HepG2 (cell line): Measurements from ENCODE around the gene TBXA2R. TPM values are rescaled to one million over a fixed set of nuclear protein-coding genes. Genes with fewer than 3 reads are reported as not detected.

Source experiments
- ATAC-seq: fragments of 200-7000 bp; cut with Tn5 transposase; 3 replicates; pipeline ENCODE4 v1.9.1; 2020; ENCODE audit warnings: mild to moderate bottlenecking, moderate library complexity
- BruUV-seq: library from RNA; stranded (reverse); fragments of 400-500 nt; replicated peaks from 2 replicates; lab custom pipeline; 2021; lab: Mats Ljungman, UMichigan
- CTCF ChIA-PET: fragments of 300-600 bp; formaldehyde crosslinking; extraction: SDS; loops from one replicate; lab custom pipeline; 2021; ENCODE audit warnings: low total read pairs, inconsistent platforms, low intra/inter-chr PET ratio; lab: Yijun Ruan, JAX
- POLR2A ChIA-PET: fragments of 350-600 bp; sonication (Branson Sonifier 250); formaldehyde crosslinking; loops from one replicate; lab custom pipeline; 2020; ENCODE audit warnings: antibody characterized with exemption, inconsistent platforms; lab: Yijun Ruan, JAX
- DNase-seq: peaks from one replicate; pipeline ENCODE4 v3.0.0-alpha.2; 2015; ENCODE audit warnings: low spot score
- FAIRE-seq: peaks from 3 replicates; lab custom pipeline; 2011; peaks lifted over from hg19 to GRCh38; lab: Jason Lieb, UNC
- H2AFZ ChIP-seq: one replicate; pipeline ENCODE4 v1.6.1; 2011; ENCODE audit warnings: low read length, inconsistent platforms
- H3K27ac ChIP-seq: fragments of 300-600 bp; 3 replicates; pipeline ENCODE4 v1.8.0; 2011; ENCODE audit warnings: mixed run types, mild to moderate bottlenecking, mixed read lengths, low read length, inconsistent platforms; ENCODE audit not compliant: insufficient read depth; ENCODE audit errors: extremely low read length
- H3K27me3 ChIP-seq, 2 experiments: fragments of 200-600 bp in 1 of 2; 2 replicates in 1 of 2; 3 replicates in 1 of 2; pipeline versions ENCODE4 v1.6.0 to v1.8.0; 2011; ENCODE audit warnings: low read length in 2 of 2, mild to moderate bottlenecking in 2 of 2, moderate library complexity in 2 of 2, inconsistent platforms in 1 of 2; ENCODE audit not compliant: insufficient read depth in 2 of 2, control insufficient read depth in 1 of 2
- H3K36me3 ChIP-seq, 2 experiments: fragments of 200-600 bp in 1 of 2; replicated peaks in 1 of 2; 2 replicates in 1 of 2; 3 replicates in 1 of 2; pipeline versions ENCODE4 v1.5.1 to v1.8.0; 2011; ENCODE audit warnings: low read length in 2 of 2, inconsistent platforms in 1 of 2; ENCODE audit not compliant: insufficient read depth in 2 of 2, control insufficient read depth in 1 of 2
- H3K4me1 ChIP-seq: 2 replicates; pipeline ENCODE4 v1.5.1; 2012; ENCODE audit warnings: low read length, inconsistent platforms; ENCODE audit not compliant: insufficient read depth
- H3K4me2 ChIP-seq: 2 replicates; pipeline ENCODE4 v1.6.0; 2011; ENCODE audit warnings: low read depth, low read length, inconsistent platforms
- H3K4me3 ChIP-seq, 3 experiments: fragments of 200-600 bp in 1 of 3; sonication (generic), shearing (Covaris generic) in 1 of 3; replicated peaks in 1 of 3; 2 replicates each; pipeline ENCODE4 v1.5.1; 2011 to 2016; ENCODE audit warnings: low read length in 3 of 3, inconsistent platforms in 2 of 3, low read depth in 2 of 3, mild to moderate bottlenecking in 2 of 3, control low read depth in 1 of 3, mixed read lengths in 1 of 3; ENCODE audit not compliant: insufficient read depth in 1 of 3
- H3K79me2 ChIP-seq: one replicate; pipeline ENCODE4 v1.6.1; 2011; ENCODE audit warnings: low read length, inconsistent platforms; ENCODE audit not compliant: insufficient read depth
- H3K9ac ChIP-seq: 2 replicates; pipeline ENCODE4 v1.6.0; 2011; ENCODE audit warnings: mild to moderate bottlenecking, low read depth, low read length, inconsistent platforms; ENCODE audit not compliant: insufficient read depth
- H3K9me3 ChIP-seq: 2 replicates; pipeline ENCODE4 v1.5.1; 2012; ENCODE audit warnings: mild to moderate bottlenecking, low read length
- H4K20me1 ChIP-seq: 2 replicates; pipeline ENCODE4 v1.6.0; 2011; ENCODE audit warnings: inconsistent platforms, mild to moderate bottlenecking, low read length, moderate library complexity; ENCODE audit not compliant: insufficient read depth
- ETV6 ChIP-seq: sonication (generic); formaldehyde crosslinking; conservative IDR thresholded peaks from 2 replicates; pipeline ENCODE4 v1.4.0; 2020; ENCODE audit warnings: missing genetic modification reagents
- FOSL1 ChIP-seq: sonication (generic); formaldehyde crosslinking; IDR thresholded peaks from 2 replicates; pipeline ENCODE4 v1.9.0; 2021; ENCODE audit warnings: missing genetic modification reagents, borderline replicate concordance
- HDAC2 ChIP-seq: sonication (generic); formaldehyde crosslinking; IDR thresholded peaks from 2 replicates; pipeline ENCODE4 v1.4.0; 2020; ENCODE audit warnings: missing genetic modification reagents
- HOXA3 ChIP-seq: sonication (generic); formaldehyde crosslinking; IDR thresholded peaks from 2 replicates; pipeline ENCODE4 v1.5.0; 2020; ENCODE audit warnings: missing genetic modification reagents
- JUND ChIP-seq: sonication (generic); formaldehyde crosslinking; IDR thresholded peaks from 2 replicates; pipeline ENCODE4 v1.8.0; 2022; ENCODE audit warnings: mild to moderate bottlenecking, missing genetic modification reagents
- KLF6 ChIP-seq: IDR thresholded peaks from 2 replicates; pipeline ENCODE4 v1.8.0; 2016; ENCODE audit warnings: missing biosample characterization, missing genetic modification reagents
- RFXANK ChIP-seq: IDR thresholded peaks from 2 replicates; pipeline ENCODE4 v1.6.1; 2016
- U2AF2 ChIP-seq: fragments of 200-400 bp; formaldehyde crosslinking; IDR thresholded peaks from 2 replicates; pipeline ENCODE4 v1.6.1; 2017; ENCODE audit warnings: low read depth, mild to moderate bottlenecking, low read length
- ZBTB1 ChIP-seq: sonication (generic); formaldehyde crosslinking; IDR thresholded peaks from 2 replicates; pipeline ENCODE4 v1.4.0; 2020; ENCODE audit warnings: missing genetic modification reagents, borderline replicate concordance
- ZC3H13 ChIP-seq: sonication (generic); formaldehyde crosslinking; IDR thresholded peaks from 2 replicates; pipeline ENCODE4 v1.8.1; 2023; ENCODE audit warnings: mild to moderate bottlenecking, missing genetic modification reagents, moderate library complexity
- ZFP90 ChIP-seq: sonication (generic); formaldehyde crosslinking; IDR thresholded peaks from 2 replicates; pipeline ENCODE4 v1.8.0; 2022; ENCODE audit warnings: missing genetic modification reagents, mild to moderate bottlenecking, inconsistent platforms, borderline replicate concordance
- ZFYVE20 ChIP-seq: sonication (generic); formaldehyde crosslinking; IDR thresholded peaks from 2 replicates; pipeline ENCODE4 v1.8.0; 2023; ENCODE audit warnings: low read depth, mild to moderate bottlenecking, moderate library complexity, missing genetic modification reagents, borderline replicate concordance
- ZNF225 ChIP-seq: sonication (generic); formaldehyde crosslinking; IDR thresholded peaks from 2 replicates; pipeline ENCODE4 v1.4.0; 2020; ENCODE audit warnings: mild to moderate bottlenecking, missing genetic modification reagents
- ZNF256 ChIP-seq: sonication (generic); formaldehyde crosslinking; conservative IDR thresholded peaks from 2 replicates; pipeline ENCODE4 v1.4.0; 2020; ENCODE audit warnings: missing genetic modification reagents
- WGBS: methylation state at CpG from one replicate; pipeline ENCODE4 v1.1.6; 2017; ENCODE audit warnings: low lambda C conversion rate; 5-methylcytosine and 5-hydroxymethylcytosine counted together
- in situ Hi-C: cut with HindIII; loops from 2 replicates; pipeline ENCODE4 v1.10.0; 2017; ENCODE audit warnings: low pct_unique_long_range_greater_than_20kb; ENCODE audit not compliant: extremely low pct_ligation_motif_present
- intact Hi-C: fragments of 100-400 bp; cut with micrococcal nuclease; formaldehyde crosslinking; loops from one replicate; pipeline ENCODE4 v1.10.0; 2022; ENCODE audit not compliant: unreplicated experiment
- polyA plus RNA-seq, 8 experiments: library from polyadenylated mRNA; depleted of rRNA in 3 of 8; stranded (reverse) in 7 of 8; unstranded in 1 of 8; fragments of >200 nt; fragmentation: Illumina TruSeq in 4 of 8; extraction: Trizol in 4 of 8; gene quantifications; 2 replicates each; pipeline versions ENCODE4 v1.2.1 to v1.2.3, GENCODE V29; 2011 to 2016; ENCODE audit warnings: low read depth in 4 of 8, missing spikeins in 1 of 8, mixed read lengths in 1 of 8; ENCODE audit not compliant: insufficient read depth in 1 of 8
- total RNA-seq, 5 experiments: library from RNA; depleted of rRNA; stranded (reverse); fragments of >200 nt; fragmentation: Illumina TruSeq; extraction: Trizol; gene quantifications; 2 replicates each; pipeline ENCODE4 v1.2.3, GENCODE V29; 2016; ENCODE audit warnings: low read depth in 1 of 5
- TF ChIP-seq, protein P1 (sequence below): sonication (generic); formaldehyde crosslinking; IDR thresholded peaks from 2 replicates; pipeline ENCODE4 v1.5.0; 2020; ENCODE audit warnings: missing genetic modification reagents, mild to moderate bottlenecking, borderline replicate concordance
- TF ChIP-seq, protein P2 (sequence below): sonication (generic); formaldehyde crosslinking; IDR thresholded peaks from 2 replicates; pipeline ENCODE4 v1.4.0; 2020; ENCODE audit warnings: missing genetic modification reagents
- TF ChIP-seq, protein P3 (sequence below): sonication (generic); formaldehyde crosslinking; IDR thresholded peaks from 2 replicates; pipeline ENCODE4; 2020; ENCODE audit warnings: missing genetic modification reagents, mild to moderate bottlenecking, borderline replicate concordance

Gene TBXA2R
- total and polyA plus RNA-seq, 2 of the 13 experiments (the other 11 are each of a cell fraction or from before 2014, with no cell fraction given), result 0.09 TPM; not detected in 1

DNA sequence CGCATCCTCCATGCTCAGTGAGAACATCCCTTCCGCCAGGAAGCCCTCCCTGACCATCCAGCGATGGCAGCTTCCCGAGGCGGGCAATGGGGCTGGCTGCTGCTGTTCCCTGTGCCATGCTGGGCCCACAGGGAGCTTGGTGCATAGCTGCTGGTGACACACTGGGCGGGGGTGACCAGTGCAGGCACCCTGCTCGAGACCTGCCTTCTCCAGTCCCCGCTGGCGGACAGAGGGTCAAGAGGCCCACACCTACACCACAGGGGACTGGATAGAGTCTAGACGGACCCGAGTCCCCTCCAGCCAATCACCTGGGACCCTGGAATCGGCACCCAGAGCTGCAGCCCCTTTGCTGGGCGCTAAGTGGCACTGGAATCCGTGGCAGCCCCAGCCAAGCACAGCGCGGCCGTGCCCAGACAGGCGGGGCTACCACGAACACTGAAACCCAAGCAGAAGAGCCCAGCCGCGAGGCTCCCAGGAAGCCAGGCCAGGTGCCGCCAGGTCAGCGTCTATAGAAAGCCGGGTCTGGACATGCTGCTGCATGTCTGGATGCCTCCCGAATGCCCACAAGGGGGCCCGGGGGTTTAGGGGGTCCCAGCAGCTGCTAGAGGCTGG lies 9.0 kb upstream of the TBXA2R start:
- intact Hi-C loops (no loop called here), in situ Hi-C loops (no loop called here)
- H3K27me3 ChIP-seq, result no peaks in the 10 kb centered on the region
- peaks cover 5 to 13% of the 10 kb centered on the region in 2 experiments; a peak in 3 of 5 replicates for H3K36me3 ChIP-seq
- no peaks in the 10 kb centered on the region for H4K20me1 ChIP-seq
- H3K4me1 ChIP-seq, result no peaks in the 10 kb centered on the region
- H3K4me3 ChIP-seq, result no peak overlapping the region
- ATAC-seq, result no peak
- FAIRE-seq, result no peak
- no peak overlapping the region for H3K4me2 ChIP-seq
- 99% methylated on average over 5 of the region's 26 CpGs for WGBS
- TF ChIP-seq ZFYVE20 (no peak), HDAC2 (CRISPR knock-in tag) (no peak), RFXANK (CRISPR knock-in tag) (no peak), ZNF256 (CRISPR knock-in tag) (no peak), JUND (no peak), ZC3H13 (CRISPR knock-in tag) (no peak), ZNF225 (CRISPR knock-in tag) (no peak), ETV6 (CRISPR knock-in tag) (no peak), U2AF2 (no peak), ZFP90 (no peak), FOSL1 (CRISPR knock-in tag) (no peak), HOXA3 (CRISPR knock-in tag) (no peak), ZBTB1 (CRISPR knock-in tag) (no peak), KLF6 (CRISPR knock-in tag) (no peak)
- TF ChIP-seq, protein P1, sequence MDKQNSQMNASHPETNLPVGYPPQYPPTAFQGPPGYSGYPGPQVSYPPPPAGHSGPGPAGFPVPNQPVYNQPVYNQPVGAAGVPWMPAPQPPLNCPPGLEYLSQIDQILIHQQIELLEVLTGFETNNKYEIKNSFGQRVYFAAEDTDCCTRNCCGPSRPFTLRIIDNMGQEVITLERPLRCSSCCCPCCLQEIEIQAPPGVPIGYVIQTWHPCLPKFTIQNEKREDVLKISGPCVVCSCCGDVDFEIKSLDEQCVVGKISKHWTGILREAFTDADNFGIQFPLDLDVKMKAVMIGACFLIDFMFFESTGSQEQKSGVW (CRISPR knock-in tag), result no peak
- TF ChIP-seq, protein P2, sequence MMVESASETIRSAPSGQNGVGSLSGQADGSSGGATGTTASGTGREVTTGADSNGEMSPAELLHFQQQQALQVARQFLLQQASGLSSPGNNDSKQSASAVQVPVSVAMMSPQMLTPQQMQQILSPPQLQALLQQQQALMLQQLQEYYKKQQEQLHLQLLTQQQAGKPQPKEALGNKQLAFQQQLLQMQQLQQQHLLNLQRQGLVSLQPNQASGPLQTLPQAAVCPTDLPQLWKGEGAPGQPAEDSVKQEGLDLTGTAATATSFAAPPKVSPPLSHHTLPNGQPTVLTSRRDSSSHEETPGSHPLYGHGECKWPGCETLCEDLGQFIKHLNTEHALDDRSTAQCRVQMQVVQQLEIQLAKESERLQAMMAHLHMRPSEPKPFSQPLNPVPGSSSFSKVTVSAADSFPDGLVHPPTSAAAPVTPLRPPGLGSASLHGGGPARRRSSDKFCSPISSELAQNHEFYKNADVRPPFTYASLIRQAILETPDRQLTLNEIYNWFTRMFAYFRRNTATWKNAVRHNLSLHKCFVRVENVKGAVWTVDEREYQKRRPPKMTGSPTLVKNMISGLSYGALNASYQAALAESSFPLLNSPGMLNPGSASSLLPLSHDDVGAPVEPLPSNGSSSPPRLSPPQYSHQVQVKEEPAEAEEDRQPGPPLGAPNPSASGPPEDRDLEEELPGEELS (CRISPR knock-in tag), result no peak
- TF ChIP-seq, protein P3, sequence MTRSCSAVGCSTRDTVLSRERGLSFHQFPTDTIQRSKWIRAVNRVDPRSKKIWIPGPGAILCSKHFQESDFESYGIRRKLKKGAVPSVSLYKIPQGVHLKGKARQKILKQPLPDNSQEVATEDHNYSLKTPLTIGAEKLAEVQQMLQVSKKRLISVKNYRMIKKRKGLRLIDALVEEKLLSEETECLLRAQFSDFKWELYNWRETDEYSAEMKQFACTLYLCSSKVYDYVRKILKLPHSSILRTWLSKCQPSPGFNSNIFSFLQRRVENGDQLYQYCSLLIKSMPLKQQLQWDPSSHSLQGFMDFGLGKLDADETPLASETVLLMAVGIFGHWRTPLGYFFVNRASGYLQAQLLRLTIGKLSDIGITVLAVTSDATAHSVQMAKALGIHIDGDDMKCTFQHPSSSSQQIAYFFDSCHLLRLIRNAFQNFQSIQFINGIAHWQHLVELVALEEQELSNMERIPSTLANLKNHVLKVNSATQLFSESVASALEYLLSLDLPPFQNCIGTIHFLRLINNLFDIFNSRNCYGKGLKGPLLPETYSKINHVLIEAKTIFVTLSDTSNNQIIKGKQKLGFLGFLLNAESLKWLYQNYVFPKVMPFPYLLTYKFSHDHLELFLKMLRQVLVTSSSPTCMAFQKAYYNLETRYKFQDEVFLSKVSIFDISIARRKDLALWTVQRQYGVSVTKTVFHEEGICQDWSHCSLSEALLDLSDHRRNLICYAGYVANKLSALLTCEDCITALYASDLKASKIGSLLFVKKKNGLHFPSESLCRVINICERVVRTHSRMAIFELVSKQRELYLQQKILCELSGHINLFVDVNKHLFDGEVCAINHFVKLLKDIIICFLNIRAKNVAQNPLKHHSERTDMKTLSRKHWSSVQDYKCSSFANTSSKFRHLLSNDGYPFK (CRISPR knock-in tag), result no peak
- H3K9me3 ChIP-seq, result no peaks in the 10 kb centered on the region
- no peak overlapping the region for H2AFZ ChIP-seq
- H3K9ac ChIP-seq, result no peak overlapping the region
- no peak for DNase-seq
- ChIA-PET CTCF (no interaction called here), POLR2A (no interaction called here)
- H3K27ac ChIP-seq, result no peak overlapping the region
- H3K79me2 ChIP-seq, result no peaks in the 10 kb centered on the region
- BruUV-seq, result no TSS peak
